GM04504 (cell line): Measurements from ENCODE around the gene LRTM2.

ENCODE experiments used
- DNase-seq: peaks from one replicate; pipeline ENCODE4 v3.0.0-alpha.2; 2012; ENCODE audit warnings: low read depth

The LRTM2 gene

DNA sequence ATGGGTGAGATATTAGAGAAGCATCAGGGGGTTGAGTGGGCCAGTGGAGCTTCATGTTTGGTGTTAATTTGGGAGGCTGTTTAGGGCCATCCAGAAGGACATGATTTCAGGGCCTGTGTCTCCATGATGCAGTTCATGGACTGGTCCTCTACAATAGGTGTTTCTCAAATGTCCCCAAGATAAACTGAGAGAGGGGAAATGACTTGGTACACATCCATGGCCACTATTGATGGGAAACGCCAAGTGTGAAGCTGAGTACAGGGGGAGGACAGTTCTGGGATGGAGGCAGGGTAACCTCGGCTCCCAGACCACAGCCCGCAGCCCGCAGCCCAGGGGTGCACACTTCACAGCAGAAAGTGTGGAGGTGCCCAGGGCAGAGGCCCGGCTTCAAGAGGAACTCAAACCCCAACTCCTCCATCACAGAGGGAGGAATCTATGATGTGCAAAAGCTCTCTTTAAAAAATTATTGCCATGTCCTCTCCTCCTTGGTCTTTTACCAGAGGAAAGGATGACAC lies 64.8 kb downstream of the LRTM2 start:
- DNase-seq, result no peak

DNA sequence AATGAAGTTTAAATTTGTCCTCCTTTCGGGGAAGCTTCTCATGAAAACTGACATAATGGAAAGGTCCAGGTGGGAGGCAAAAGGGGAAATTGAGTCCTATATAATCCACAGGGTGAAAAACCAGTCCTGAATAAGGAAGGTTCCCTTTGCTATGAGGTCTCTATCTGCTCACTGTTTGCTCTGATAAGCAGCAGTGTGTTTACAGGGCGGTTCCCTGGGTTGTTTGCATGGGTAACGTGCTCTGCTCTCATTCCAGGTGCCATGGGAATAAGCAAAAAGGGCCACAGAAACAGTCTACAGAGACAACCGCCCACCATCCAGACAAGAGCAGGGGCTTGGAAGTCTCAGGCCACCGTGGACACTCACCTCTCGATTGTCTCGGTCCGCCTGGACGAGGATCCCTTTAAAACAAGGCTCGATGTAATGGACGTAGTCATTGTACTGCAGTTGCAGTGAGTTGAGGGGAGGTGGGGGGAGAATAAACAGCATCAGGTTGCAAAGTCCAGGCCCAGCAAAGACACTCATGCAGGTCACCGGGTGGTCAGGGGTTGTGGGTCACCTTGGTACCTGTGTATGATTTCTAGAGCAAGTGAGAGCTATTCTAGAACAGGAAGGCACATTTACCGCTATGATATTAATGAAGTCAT lies 65.4 kb downstream of the LRTM2 start:
- DNase-seq, result no peak
